AG04450 (cell line): ENCODE data around the gene PLA2G2D. TPM values are rescaled to one million over a fixed set of nuclear protein-coding genes. Genes with fewer than 3 reads are reported as not detected.

Experiments
- CTCF ChIA-PET: fragments of 300-600, 350-600 bp; formaldehyde crosslinking; extraction: SDS; loops from one replicate; lab custom pipeline; 2022; ENCODE audit warnings: antibody characterized with exemption, inconsistent platforms; lab: Charles Lee
- POLR2A ChIA-PET: fragments of 350-600 bp; formaldehyde crosslinking; extraction: SDS; loops from one replicate; lab custom pipeline; 2021; ENCODE audit warnings: antibody characterized with exemption, inconsistent platforms; lab: Yijun Ruan, JAX
- DNase-seq: peaks from one replicate; pipeline ENCODE4 v3.0.0-alpha.2; 2011; ENCODE audit warnings: low read depth, low spot score
- H3K27ac ChIP-seq: one replicate; pipeline ENCODE4 v1.5.1; 2012; ENCODE audit warnings: low read depth, low read length, control low read depth
- H3K27me3 ChIP-seq: one replicate; pipeline ENCODE4 v1.6.0; 2012; ENCODE audit warnings: low read length; ENCODE audit not compliant: control insufficient read depth, insufficient read depth
- H3K4me3 ChIP-seq: 2 replicates; pipeline ENCODE4 v1.5.1; 2011; ENCODE audit warnings: mild to moderate bottlenecking, low read depth, low read length, control low read depth
- H3K9me3 ChIP-seq: 2 replicates; pipeline ENCODE4 v1.5.1; 2012; ENCODE audit warnings: low read length; ENCODE audit not compliant: control insufficient read depth, insufficient read depth
- polyA plus RNA-seq: library from polyadenylated mRNA; depleted of rRNA; stranded (reverse); fragments of >200 nt; gene quantifications from 2 replicates; pipeline ENCODE4 v1.2.3, GENCODE V29; 2011
- TF ChIP-seq, protein P1 (sequence below): IDR thresholded peaks from 2 replicates; pipeline ENCODE4 v1.5.1; 2011; ENCODE audit warnings: low read depth, low read length, control low read depth, inconsistent platforms

The PLA2G2D gene
- polyA plus RNA-seq, 1 experiment: not detected

GRCh38 chr1:20149601-20150325 lies 30.4 kb upstream of the PLA2G2D start:
- ChIA-PET POLR2A (no interaction called here), CTCF (interaction anchor here (1.1 to 2.0 kb wide), 2 partner anchors 48 to 63 kb away, joined by 3 to 9 read pairs; no protein-coding TSS in a partner anchor)
- Histone ChIP-seq H3K4me3 (no peak overlapping the region), H3K27me3 (peaks cover 22% of the 10 kb centered on the region), H3K27ac (no peak overlapping the region), H3K9me3 (no peaks in the 10 kb centered on the region; the same call in 1 of the 2 replicates)
- TF ChIP-seq, protein P1, sequence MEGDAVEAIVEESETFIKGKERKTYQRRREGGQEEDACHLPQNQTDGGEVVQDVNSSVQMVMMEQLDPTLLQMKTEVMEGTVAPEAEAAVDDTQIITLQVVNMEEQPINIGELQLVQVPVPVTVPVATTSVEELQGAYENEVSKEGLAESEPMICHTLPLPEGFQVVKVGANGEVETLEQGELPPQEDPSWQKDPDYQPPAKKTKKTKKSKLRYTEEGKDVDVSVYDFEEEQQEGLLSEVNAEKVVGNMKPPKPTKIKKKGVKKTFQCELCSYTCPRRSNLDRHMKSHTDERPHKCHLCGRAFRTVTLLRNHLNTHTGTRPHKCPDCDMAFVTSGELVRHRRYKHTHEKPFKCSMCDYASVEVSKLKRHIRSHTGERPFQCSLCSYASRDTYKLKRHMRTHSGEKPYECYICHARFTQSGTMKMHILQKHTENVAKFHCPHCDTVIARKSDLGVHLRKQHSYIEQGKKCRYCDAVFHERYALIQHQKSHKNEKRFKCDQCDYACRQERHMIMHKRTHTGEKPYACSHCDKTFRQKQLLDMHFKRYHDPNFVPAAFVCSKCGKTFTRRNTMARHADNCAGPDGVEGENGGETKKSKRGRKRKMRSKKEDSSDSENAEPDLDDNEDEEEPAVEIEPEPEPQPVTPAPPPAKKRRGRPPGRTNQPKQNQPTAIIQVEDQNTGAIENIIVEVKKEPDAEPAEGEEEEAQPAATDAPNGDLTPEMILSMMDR: no peak
- no peak for DNase-seq

GRCh38 chr1:20148571-20149500 lies 29.5 kb upstream of the PLA2G2D start:
- Histone ChIP-seq H3K9me3 (no peaks in the 10 kb centered on the region; the same call in 1 of the 2 replicates), H3K4me3 (no peak overlapping the region), H3K27me3 (peaks cover 27% of the 10 kb centered on the region), H3K27ac (no peak overlapping the region)
- no peak for DNase-seq
- POLR2A ChIA-PET: no interaction called here
- CTCF ChIA-PET: interaction anchor here (1.1 kb wide), 1 partner anchor 64 kb away, joined by 3 read pairs; no protein-coding TSS in a partner anchor
- TF ChIP-seq, protein P1: no peak

DNA sequence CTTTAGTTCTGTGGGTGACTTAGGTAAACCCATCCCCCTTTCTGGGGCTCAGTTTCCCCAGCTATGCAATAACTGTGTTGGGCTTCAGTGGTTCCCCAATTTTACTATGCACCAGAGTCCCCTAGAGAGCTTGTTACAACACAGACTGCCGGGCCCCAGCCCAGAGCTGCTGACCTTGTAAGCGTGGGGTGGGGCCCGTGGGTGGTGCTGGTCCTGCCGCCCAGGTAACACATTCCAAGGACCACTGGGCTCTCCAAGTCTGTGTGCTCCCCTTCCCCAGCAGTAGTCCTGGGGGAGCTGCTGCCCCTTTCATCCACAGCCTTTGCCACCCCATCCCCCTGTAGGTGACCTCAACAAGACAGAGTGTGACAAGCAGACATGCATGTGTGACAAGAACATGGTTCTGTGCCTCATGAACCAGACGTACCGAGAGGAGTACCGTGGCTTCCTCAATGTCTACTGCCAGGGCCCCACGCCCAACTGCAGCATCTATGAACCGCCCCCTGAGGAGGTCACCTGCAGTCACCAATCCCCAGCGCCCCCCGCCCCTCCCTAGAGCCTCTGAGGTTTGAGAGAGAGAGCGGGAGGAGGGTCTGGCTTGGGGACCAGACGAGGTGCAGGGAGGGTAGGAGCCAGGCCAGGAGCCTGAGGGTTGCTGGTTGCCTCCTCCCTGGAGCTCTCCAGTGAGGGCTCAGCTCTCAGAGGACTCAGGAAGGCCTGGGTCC lies 28.7 kb upstream of the PLA2G2D start:
- POLR2A ChIA-PET: no interaction called here
- CTCF ChIA-PET: interaction anchor here (0.5 kb wide), 1 partner anchor 66 kb away, joined by 4 read pairs; no protein-coding TSS in a partner anchor
- TF ChIP-seq, protein P1: no peak
- H3K9me3 ChIP-seq: no peaks in the 10 kb centered on the region; the same call in 1 of the 2 replicates
- H3K4me3 ChIP-seq: no peak overlapping the region
- no peak overlapping the region for H3K27ac ChIP-seq
- peaks cover 33% of the 10 kb centered on the region for H3K27me3 ChIP-seq
- DNase-seq: no peak

DNA sequence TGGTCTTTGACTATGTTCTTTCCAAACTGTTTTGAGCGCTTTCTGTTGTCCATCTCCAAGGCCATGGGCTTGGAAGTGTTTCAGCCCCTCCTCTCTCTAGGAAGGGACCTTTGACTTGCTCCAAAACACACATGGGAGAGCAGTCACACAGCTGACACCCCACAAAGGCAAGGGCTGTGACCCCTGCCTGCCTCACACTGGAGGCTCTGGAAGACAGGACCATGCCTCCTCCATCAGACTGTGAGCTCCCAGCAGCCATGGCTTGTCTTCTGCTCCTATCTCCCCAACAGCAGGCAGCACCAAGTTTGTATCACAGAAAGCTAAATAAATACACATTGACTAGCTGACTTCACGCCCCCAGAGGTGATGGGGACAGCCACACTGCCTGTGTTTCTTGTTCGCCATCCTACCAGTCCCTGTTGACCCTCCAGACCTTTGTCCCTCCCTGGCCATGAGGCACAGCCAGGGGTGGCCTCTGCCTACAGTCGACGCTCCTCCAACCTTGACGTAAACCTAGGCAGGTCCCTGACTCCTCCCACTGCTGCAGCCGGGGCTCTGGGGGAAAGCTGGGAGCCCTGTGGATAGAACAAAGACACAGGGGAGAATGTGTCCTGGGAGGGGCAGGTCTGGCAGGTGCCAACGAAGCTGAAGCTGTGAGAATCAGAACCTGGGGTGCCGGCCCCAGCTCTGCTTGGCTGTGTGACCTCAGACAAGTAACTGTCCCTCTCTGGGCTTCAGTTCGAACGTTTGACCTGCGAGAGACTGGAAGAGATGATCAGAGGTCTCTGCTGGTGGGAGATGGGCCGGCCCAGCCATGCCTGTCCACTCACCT lies 24.6 kb upstream of the PLA2G2D start:
- Histone ChIP-seq H3K27me3 (peaks cover 41% of the 10 kb centered on the region), H3K27ac (no peak overlapping the region), H3K4me3 (no peak overlapping the region), H3K9me3 (no peaks in the 10 kb centered on the region; the same call in 1 of the 2 replicates)
- POLR2A ChIA-PET: no interaction called here
- DNase-seq: no peak
- TF ChIP-seq, protein P1: no peak
- CTCF ChIA-PET: interaction anchor here (2.1 kb wide), 1 partner anchor 9 kb away, joined by 9 read pairs; no protein-coding TSS in a partner anchor
